Stimulated activated CD4-positive, alpha-beta T cell treated with anti-CD3 and anti-CD28 coated beads, Interleukin-1b, Interleukin-23, amount 100 ng/mL, for 4 hours (primary cell): ENCODE results near the gene LRRC3C.

Source experiments
- DNase-seq, 2 donors: peaks; one replicate each; pipeline ENCODE4 v3.0.0-alpha.2; 2020; ENCODE audit warnings: low read depth in 2 of 2

LRRC3C gene

GRCh38 chr17:39974433-39974832 lies 46.9 kb downstream of the LRRC3C start:
- no peak for DNase-seq

DNA sequence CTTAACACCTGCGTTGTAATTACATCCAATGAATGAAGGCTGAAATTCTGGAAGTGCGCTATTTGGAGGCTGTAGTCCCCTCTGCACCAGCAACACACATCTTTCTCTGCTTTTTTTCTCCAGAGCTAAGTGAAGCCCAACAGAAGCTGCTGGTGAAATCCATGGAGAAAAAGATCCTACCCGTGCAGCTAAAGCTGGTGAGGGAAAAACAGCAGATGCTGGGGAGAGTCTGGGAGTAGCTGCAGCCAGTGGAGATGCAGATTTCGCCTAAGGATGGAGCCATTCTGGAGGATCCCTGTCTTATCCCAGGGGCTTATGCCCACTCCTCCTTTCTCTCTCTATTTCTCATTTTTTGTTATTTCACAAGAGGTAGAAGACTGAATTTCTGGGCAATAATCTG lies 48.3 kb downstream of the LRRC3C start:
- DNase-seq: no peak

DNA sequence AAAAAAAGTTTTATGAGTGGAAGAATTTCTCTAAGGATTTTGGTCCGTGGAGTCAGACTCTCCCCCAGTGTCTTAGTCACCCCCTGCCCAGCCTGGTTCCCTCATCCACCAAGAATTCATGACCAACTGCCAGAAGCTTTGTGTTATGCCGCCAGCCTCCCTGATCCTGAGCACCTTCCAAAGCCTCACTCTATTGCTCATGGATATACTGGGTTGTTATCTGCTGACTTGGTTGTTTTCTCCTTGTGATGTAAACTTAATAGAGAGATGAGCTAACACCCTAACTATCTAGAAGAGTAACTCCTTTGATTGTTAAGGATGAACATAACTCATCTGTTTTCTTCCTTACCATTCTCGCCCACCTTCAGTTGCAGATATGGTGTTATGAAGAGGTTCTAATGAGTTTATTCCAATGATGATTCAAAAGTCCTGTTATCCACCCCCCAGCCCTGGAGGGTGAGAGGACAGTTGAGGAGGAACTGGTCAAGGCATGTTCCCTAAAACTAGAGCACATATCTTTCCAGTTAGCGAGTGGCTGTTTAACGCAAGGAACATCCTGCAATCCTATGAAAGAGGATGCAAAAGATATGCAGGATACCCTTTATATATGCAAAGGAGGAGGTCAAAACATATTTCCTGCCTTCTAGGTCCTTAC lies 51.6 kb downstream of the LRRC3C start:
- no peak for DNase-seq

GRCh38 chr17:39979893-39980350 lies 52.4 kb downstream of the LRRC3C start:
- no peak for DNase-seq

- peak; percentile 95 to 97 for DNase-seq
Measured at GRCh38 chr17:39980351-39981206, 53.0 kb downstream of the LRRC3C start, which contains the start of gene PSMD3. Gene PSMD3, plus strand, starts transcription at chr17:39980807. Its CDS starts 164 bp downstream, at chr17:39980971.

DNA sequence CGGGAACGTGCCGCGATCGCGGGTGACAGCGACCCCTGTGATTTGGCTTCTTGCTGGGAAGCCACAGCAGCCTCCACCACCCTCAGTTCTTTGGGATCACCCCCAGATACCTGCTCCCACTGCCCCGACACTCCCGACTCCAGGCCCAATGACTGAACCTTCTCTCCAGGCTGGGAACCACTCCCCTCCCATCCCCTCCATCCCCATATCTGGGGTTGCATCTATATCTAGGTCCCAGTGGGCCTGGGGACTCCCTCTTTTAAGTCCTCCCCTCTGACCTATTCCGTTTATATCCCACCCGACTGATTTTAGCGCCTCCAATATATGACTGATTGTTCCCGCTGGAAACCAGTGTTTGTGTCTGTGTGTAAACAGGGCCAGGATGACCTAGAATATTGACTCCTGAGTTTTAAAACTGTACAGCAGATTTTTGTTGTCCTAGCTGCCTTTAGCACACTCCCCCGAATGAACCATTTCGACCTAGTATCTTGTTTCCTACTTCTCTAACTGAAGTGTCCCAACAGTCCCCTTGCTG lies 53.7 kb downstream of the LRRC3C start:
- DNase-seq: no peak

- DNase-seq: no peak
Measured at GRCh38 chr17:39981766-39982375, 54.3 kb downstream of the LRRC3C start.

- no peak for DNase-seq
Measured at GRCh38 chr17:39988206-39988810, 60.8 kb downstream of the LRRC3C start.

- no peak for DNase-seq
Measured at GRCh38 chr17:39994448-39994847, 66.9 kb downstream of the LRRC3C start.
